ENCODE results near the gene NFILZ.

DNA sequence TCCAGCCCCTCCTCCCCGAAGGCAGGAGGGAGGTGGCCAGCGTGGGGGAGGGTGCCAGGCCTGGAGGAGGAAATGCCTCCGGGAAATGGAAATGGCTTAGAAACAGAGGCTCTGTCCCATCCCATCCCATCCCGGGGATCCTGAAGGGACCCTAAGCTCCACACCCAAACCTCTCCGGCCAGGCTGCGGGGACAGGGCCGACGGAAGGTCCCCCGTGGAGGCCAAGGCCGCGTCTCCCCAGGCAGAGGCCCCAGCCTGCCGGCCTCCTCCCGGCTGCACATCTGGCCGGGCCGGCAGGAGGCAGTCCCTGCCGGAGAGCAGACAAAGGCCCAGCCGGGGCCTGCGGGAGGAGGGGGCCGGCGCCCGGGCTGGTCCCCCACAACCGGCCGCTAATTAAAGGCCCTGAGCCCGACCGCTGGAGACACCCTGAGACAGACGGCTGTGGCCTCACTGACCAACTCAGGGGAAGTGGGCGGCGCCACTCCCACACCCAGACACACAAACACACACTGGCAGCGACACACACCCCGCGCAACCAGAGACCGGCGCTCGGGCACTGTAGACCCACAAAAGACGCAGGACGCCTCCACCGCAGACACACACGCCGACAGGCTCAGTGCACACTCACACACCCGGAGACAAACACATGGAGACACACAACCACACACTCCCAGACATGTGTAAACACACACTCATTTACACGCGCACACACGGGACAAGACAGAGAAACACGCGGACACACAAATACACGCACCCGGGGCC is 21.0 kb upstream of the NFILZ start:
- TF ChIP-seq, protein P1, sequence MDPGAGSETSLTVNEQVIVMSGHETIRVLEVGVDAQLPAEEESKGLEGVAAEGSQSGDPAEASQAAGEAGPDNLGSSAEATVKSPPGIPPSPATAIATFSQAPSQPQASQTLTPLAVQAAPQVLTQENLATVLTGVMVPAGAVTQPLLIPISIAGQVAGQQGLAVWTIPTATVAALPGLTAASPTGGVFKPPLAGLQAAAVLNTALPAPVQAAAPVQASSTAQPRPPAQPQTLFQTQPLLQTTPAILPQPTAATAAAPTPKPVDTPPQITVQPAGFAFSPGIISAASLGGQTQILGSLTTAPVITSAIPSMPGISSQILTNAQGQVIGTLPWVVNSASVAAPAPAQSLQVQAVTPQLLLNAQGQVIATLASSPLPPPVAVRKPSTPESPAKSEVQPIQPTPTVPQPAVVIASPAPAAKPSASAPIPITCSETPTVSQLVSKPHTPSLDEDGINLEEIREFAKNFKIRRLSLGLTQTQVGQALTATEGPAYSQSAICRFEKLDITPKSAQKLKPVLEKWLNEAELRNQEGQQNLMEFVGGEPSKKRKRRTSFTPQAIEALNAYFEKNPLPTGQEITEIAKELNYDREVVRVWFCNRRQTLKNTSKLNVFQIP (CRISPR knock-in tag; IDR thresholded peaks at IDR 0.05; ENCODE audit: borderline replicate concordance, low read depth): no peak
- TF ChIP-seq, protein P2, sequence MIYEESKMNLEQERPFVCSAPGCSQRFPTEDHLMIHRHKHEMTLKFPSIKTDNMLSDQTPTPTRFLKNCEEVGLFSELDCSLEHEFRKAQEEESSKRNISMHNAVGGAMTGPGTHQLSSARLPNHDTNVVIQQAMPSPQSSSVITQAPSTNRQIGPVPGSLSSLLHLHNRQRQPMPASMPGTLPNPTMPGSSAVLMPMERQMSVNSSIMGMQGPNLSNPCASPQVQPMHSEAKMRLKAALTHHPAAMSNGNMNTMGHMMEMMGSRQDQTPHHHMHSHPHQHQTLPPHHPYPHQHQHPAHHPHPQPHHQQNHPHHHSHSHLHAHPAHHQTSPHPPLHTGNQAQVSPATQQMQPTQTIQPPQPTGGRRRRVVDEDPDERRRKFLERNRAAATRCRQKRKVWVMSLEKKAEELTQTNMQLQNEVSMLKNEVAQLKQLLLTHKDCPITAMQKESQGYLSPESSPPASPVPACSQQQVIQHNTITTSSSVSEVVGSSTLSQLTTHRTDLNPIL (CRISPR knock-in tag; IDR thresholded peaks at IDR 0.05; ENCODE audit: low read depth): no peak
- TF ChIP-seq GLIS3 (CRISPR knock-in tag; IDR thresholded peaks at IDR 0.05) (no peak), ZFP3 (CRISPR knock-in tag; IDR thresholded peaks at IDR 0.05) (no peak), ZFP30 (CRISPR knock-in tag; IDR thresholded peaks at IDR 0.05) (no peak)
- TF ChIP-seq, protein P3, sequence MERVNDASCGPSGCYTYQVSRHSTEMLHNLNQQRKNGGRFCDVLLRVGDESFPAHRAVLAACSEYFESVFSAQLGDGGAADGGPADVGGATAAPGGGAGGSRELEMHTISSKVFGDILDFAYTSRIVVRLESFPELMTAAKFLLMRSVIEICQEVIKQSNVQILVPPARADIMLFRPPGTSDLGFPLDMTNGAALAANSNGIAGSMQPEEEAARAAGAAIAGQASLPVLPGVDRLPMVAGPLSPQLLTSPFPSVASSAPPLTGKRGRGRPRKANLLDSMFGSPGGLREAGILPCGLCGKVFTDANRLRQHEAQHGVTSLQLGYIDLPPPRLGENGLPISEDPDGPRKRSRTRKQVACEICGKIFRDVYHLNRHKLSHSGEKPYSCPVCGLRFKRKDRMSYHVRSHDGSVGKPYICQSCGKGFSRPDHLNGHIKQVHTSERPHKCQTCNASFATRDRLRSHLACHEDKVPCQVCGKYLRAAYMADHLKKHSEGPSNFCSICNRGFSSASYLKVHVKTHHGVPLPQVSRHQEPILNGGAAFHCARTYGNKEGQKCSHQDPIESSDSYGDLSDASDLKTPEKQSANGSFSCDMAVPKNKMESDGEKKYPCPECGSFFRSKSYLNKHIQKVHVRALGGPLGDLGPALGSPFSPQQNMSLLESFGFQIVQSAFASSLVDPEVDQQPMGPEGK (CRISPR knock-in tag; IDR thresholded peaks at IDR 0.05; ENCODE audit: borderline replicate concordance): no peak
